SK-N-SH (cell line): ENCODE data around the gene AFAP1. TPM values are rescaled to one million over a fixed set of nuclear protein-coding genes. Genes with fewer than 3 reads are reported as not detected.
A peak's percentile ranks its signal among the peaks of the same experiment; 100 is the strongest.

Source experiments
- CTCF ChIA-PET: fragments of 300-600, 350-600 bp; formaldehyde crosslinking; extraction: SDS; loops from one replicate; lab custom pipeline; 2021; lab: Yijun Ruan, JAX
- POLR2A ChIA-PET: fragments of 350-600 bp; sonication (Branson Sonifier 250); formaldehyde crosslinking; extraction: SDS; loops from one replicate; lab custom pipeline; 2020; ENCODE audit warnings: antibody characterized with exemption, inconsistent platforms; lab: Yijun Ruan, JAX
- DNase-seq: peaks from one replicate; pipeline ENCODE4 v3.0.0; 2012
- H2AFZ ChIP-seq: fragments of 200-600 bp; sonication (generic); 2 replicates; pipeline ENCODE4 v1.8.1; 2016; ENCODE audit warnings: antibody characterized with exemption, mild to moderate bottlenecking, low read depth
- H3F3A ChIP-seq: fragments of 200-600 bp; sonication (generic); replicated peaks from 2 replicates; pipeline ENCODE3; 2016; ENCODE audit warnings: antibody characterized with exemption, mild to moderate bottlenecking; ENCODE audit not compliant: insufficient read depth
- H3K27ac ChIP-seq, 2 experiments: fragments of 200-500 bp in 1 of 2; fragments of 200-600 bp in 1 of 2; sonication (Bioruptor generic) in 1 of 2; sonication (generic), shearing (Covaris generic) in 1 of 2; 2 replicates each; pipeline versions ENCODE4 v1.5.1 to v1.6.1; 2014 to 2016; ENCODE audit warnings: low read depth in 2 of 2, inconsistent platforms in 1 of 2, low read length in 1 of 2, mild to moderate bottlenecking in 1 of 2, mixed read lengths in 1 of 2
- H3K27me3 ChIP-seq: fragments of 200-600 bp; sonication (generic), shearing (Covaris generic); 2 replicates; pipeline ENCODE4 v1.6.1; 2016; ENCODE audit warnings: mixed run types; ENCODE audit not compliant: insufficient read depth
- H3K36me3 ChIP-seq, 2 experiments: fragments of 200-500 bp in 1 of 2; fragments of 200-600 bp in 1 of 2; sonication (Bioruptor generic) in 1 of 2; sonication (generic) in 1 of 2; replicated peaks in 1 of 2; 2 replicates each; pipeline versions ENCODE3 to v1.5.1; 2014 to 2016; ENCODE audit warnings: low read length in 1 of 2, mild to moderate bottlenecking in 1 of 2; ENCODE audit not compliant: insufficient read depth in 2 of 2, control insufficient read depth in 1 of 2
- H3K4me1 ChIP-seq, 2 experiments: fragments of 200-500 bp in 1 of 2; fragments of 200-600 bp in 1 of 2; sonication (Bioruptor generic) in 1 of 2; sonication (generic), shearing (Covaris generic) in 1 of 2; 2 replicates each; pipeline versions ENCODE4 v1.5.1 to v1.6.1; 2014 to 2016; ENCODE audit warnings: low read depth in 1 of 2, low read length in 1 of 2, mixed run types in 1 of 2; ENCODE audit not compliant: insufficient read depth in 2 of 2, control insufficient read depth in 1 of 2
- H3K4me2 ChIP-seq: fragments of 200-600 bp; sonication (generic), shearing (Covaris generic); 2 replicates; pipeline ENCODE4 v1.6.1; 2017; ENCODE audit warnings: mixed run types
- H3K4me3 ChIP-seq, 2 experiments: fragments of 200-500 bp in 1 of 2; fragments of 200-600 bp in 1 of 2; sonication (Bioruptor generic) in 1 of 2; sonication (generic), shearing (Covaris generic) in 1 of 2; 2 replicates each; pipeline versions ENCODE4 v1.5.1 to v1.8.1; 2014 to 2016; ENCODE audit warnings: low read depth in 2 of 2, inconsistent platforms in 1 of 2, low read length in 1 of 2, mild to moderate bottlenecking in 1 of 2, mixed read lengths in 1 of 2, moderate library complexity in 1 of 2
- H3K79me2 ChIP-seq: fragments of 200-600 bp; sonication (generic); 2 replicates; pipeline ENCODE4 v1.8.1; 2017; ENCODE audit warnings: mild to moderate bottlenecking; ENCODE audit not compliant: insufficient read depth
- H3K9ac ChIP-seq: fragments of 200-600 bp; sonication (generic); 2 replicates; pipeline ENCODE4 v1.6.1; 2017; ENCODE audit warnings: mixed run types
- H3K9me2 ChIP-seq: fragments of 200-600 bp; sonication (generic); 2 replicates; pipeline ENCODE4 v1.6.1; 2017; ENCODE audit warnings: mixed run types
- H3K9me3 ChIP-seq: fragments of 200-600 bp; sonication (generic); 2 replicates; pipeline ENCODE4 v1.6.1; 2017; ENCODE audit warnings: mixed run types, mild to moderate bottlenecking, moderate library complexity
- H4K20me1 ChIP-seq: fragments of 200-600 bp; sonication (generic); 2 replicates; pipeline ENCODE4 v1.6.1; 2017; ENCODE audit warnings: mild to moderate bottlenecking, mixed run types; ENCODE audit not compliant: insufficient read depth
- ELF1 ChIP-seq: IDR thresholded peaks from 2 replicates; pipeline ENCODE4 v1.4.0; 2012
- EZH2phosphoT487 ChIP-seq: fragments of 200-600 bp; sonication (generic); IDR thresholded peaks from 2 replicates; pipeline ENCODE4 v1.6.1; 2017; ENCODE audit warnings: low read depth, mixed run types, mild to moderate bottlenecking, antibody characterized with exemption, moderate library complexity, borderline replicate concordance
- FOXJ3 ChIP-seq: sonication (generic); formaldehyde crosslinking; IDR thresholded peaks from 2 replicates; pipeline ENCODE4 v1.5.1; 2020; ENCODE audit warnings: mild to moderate bottlenecking, missing genetic modification reagents
- GABPA ChIP-seq: IDR thresholded peaks from 2 replicates; pipeline ENCODE4 v1.4.0; 2012; ENCODE audit warnings: low read depth, mild to moderate bottlenecking
- NRF1 ChIP-seq: IDR thresholded peaks from 2 replicates; pipeline ENCODE4 v1.6.1; 2012; ENCODE audit warnings: low read depth, mild to moderate bottlenecking, low read length
- RAD21 ChIP-seq: IDR thresholded peaks from 2 replicates; pipeline ENCODE4 v1.6.1; 2012; ENCODE audit warnings: mild to moderate bottlenecking, low read length
- RXRA ChIP-seq: IDR thresholded peaks from 2 replicates; pipeline ENCODE4 v1.4.0; 2012; ENCODE audit warnings: low read depth, mild to moderate bottlenecking, borderline replicate concordance
- SMC3 ChIP-seq: IDR thresholded peaks from 2 replicates; pipeline ENCODE4 v1.6.1; 2012; ENCODE audit warnings: low read depth, low read length, improper control_type of control experiment
- TAF1 ChIP-seq: IDR thresholded peaks from 2 replicates; pipeline ENCODE4 v1.6.1; 2012; ENCODE audit warnings: low read depth, mild to moderate bottlenecking, low read length, moderate library complexity, borderline replicate concordance
- YY1 ChIP-seq: IDR thresholded peaks from 2 replicates; pipeline ENCODE4 v1.4.0; 2012; ENCODE audit warnings: low read depth, mild to moderate bottlenecking
- WGBS: methylation state at CpG from one replicate; pipeline ENCODE4 v1.1.6; 2017; ENCODE audit warnings: low lambda C conversion rate; 5-methylcytosine and 5-hydroxymethylcytosine counted together
- polyA plus RNA-seq, 3 experiments: library from polyadenylated mRNA; depleted of rRNA; stranded (reverse); fragments of >200 nt; gene quantifications; 2 replicates each; pipeline ENCODE4 v1.2.3, GENCODE V29; 2012
- TF ChIP-seq, protein P1 (sequence below): fragments of 150-350 bp; IDR thresholded peaks from 2 replicates; pipeline ENCODE4 v1.6.1; 2016; ENCODE audit warnings: mild to moderate bottlenecking, low read depth, low read length
- TF ChIP-seq, protein P2 (sequence below): fragments of 150-350 bp; IDR thresholded peaks from 2 replicates; pipeline ENCODE4 v1.6.1; 2017; ENCODE audit warnings: antibody characterized with exemption, low read length, low read depth, borderline replicate concordance
- TF ChIP-seq, protein P3 (sequence below): IDR thresholded peaks from 2 replicates; pipeline ENCODE4 v1.4.0; 2012; ENCODE audit warnings: low read depth
- TF ChIP-seq, protein P4 (sequence below): IDR thresholded peaks from 2 replicates; pipeline ENCODE4 v1.4.0; 2012; ENCODE audit warnings: low read depth, borderline replicate concordance
- TF ChIP-seq, protein P5 (sequence below): IDR thresholded peaks from 2 replicates; pipeline ENCODE4 v1.4.0; 2012; ENCODE audit warnings: low read depth, borderline replicate concordance

The AFAP1 gene
- polyA plus RNA-seq, 1 of the 3 experiments (the other 2 are of a cell fraction), result 67.9 TPM

DNA sequence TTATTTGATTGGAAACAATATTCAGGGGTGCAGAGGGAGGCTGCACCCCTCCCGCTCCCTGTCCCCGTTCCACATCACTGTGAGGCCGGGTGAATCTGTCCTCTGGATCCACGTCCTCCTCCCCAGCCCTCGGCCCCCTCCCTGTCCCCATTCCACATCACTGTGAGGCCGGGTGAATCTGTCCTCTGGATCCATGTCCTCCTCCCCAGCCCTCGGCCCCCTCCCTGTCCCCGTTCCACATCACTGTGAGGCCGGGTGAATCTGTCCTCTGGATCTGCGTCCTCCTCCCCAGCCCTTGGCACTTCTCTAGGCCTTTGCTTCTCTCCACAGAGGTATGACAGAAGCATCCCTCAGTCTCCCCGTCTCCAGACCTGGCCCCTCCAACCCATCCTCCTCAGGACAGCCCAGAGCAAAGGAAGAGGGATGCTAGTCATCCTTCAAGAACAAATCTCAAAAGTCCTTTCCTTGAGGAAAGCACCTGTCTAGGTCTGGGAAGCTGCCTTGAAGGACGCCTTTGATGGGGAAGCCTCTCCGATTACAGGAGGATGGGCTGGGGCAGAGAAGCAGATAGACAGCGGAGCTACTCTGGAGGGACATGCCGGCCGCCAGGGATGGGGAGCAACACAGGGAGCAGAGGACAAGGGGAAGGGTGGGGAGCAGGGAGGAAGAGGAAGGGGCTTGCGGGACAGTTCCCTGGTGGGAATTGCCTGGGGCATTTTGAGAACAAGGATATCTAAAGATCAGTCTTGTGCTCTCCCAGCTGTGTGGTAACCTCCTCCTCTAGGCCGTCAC is 10.8 kb upstream of the AFAP1 start:
- no peaks in the 10 kb centered on the region for H3K9me3 ChIP-seq
- DNase-seq, result no peak
- H4K20me1 ChIP-seq, result no peaks in the 10 kb centered on the region
- no peaks in the 10 kb centered on the region for H3K9me2 ChIP-seq
- WGBS, result 89% methylated on average over 17 of the region's 18 CpGs
- H3K9ac ChIP-seq, result no peak overlapping the region
- TF ChIP-seq TAF1 (no peak), GABPA (no peak), RXRA (no peak), EZH2phosphoT487 (no peak), NRF1 (no peak), YY1 (no peak)
- TF ChIP-seq, protein P1, sequence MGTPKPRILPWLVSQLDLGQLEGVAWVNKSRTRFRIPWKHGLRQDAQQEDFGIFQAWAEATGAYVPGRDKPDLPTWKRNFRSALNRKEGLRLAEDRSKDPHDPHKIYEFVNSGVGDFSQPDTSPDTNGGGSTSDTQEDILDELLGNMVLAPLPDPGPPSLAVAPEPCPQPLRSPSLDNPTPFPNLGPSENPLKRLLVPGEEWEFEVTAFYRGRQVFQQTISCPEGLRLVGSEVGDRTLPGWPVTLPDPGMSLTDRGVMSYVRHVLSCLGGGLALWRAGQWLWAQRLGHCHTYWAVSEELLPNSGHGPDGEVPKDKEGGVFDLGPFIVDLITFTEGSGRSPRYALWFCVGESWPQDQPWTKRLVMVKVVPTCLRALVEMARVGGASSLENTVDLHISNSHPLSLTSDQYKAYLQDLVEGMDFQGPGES, result no peak
- H3K36me3 ChIP-seq, result no peaks in the 10 kb centered on the region
- H3K27ac ChIP-seq, result no peak overlapping the region; a peak in 1 of 4 replicates
- no peaks in the 10 kb centered on the region for H3K27me3 ChIP-seq
- H3K4me2 ChIP-seq, result no peak overlapping the region
- H3K4me1 ChIP-seq, result peaks cover 0 to 24% of the 10 kb centered on the region in 2 experiments; a peak in 2 of 4 replicates
- CTCF ChIA-PET, result interaction anchor here (0.6 to 3.9 kb wide), 4 partner anchors 19 to 145 kb away, joined by 3 to 15 read pairs (median 4); no protein-coding TSS in a partner anchor
- H3F3A ChIP-seq, result peaks cover 4% of the 10 kb centered on the region
- H2AFZ ChIP-seq, result no peak overlapping the region
- POLR2A ChIA-PET, result no interaction called here
- no peak overlapping the region for H3K4me3 ChIP-seq
- H3K79me2 ChIP-seq, result no peaks in the 10 kb centered on the region

DNA sequence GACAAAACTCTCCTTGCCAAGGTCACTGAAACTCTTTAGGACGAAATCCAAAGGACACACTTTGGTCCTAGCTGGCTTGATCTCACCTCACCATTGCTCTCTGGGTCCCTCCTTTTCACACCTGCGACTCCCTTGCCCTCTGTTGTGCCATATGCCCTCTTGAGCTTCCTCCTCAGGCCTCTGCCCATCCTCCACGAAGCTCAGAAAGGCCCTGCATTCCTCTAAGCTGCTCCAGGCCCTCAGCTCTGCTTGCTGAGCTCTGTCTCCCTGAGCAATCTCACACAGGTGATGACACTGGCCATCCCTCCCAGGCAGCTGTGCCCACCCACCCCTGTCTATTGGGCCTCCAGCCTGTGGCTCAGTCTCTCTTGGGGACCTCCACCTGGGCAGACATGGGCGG is 10.1 kb upstream of the AFAP1 start:
- no peaks in the 10 kb centered on the region for H3K9me2 ChIP-seq
- H3K27ac ChIP-seq, result peak overlapping the region in 1 of 2 experiments; percentile 82; a peak in 2 of 4 replicates
- peak overlapping the region; percentile 37; the same call in 1 of the 2 replicates for H3K4me2 ChIP-seq
- peaks cover 0 to 24% of the 10 kb centered on the region in 2 experiments; a peak in 2 of 4 replicates for H3K4me1 ChIP-seq
- no peak overlapping the region for H3K9ac ChIP-seq
- no peaks in the 10 kb centered on the region for H3K36me3 ChIP-seq
- H3K4me3 ChIP-seq, result no peak overlapping the region
- TF ChIP-seq, protein P2, sequence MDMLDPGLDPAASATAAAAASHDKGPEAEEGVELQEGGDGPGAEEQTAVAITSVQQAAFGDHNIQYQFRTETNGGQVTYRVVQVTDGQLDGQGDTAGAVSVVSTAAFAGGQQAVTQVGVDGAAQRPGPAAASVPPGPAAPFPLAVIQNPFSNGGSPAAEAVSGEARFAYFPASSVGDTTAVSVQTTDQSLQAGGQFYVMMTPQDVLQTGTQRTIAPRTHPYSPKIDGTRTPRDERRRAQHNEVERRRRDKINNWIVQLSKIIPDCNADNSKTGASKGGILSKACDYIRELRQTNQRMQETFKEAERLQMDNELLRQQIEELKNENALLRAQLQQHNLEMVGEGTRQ, result no peak
- TF ChIP-seq, protein P3, sequence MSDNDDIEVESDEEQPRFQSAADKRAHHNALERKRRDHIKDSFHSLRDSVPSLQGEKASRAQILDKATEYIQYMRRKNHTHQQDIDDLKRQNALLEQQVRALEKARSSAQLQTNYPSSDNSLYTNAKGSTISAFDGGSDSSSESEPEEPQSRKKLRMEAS, result no peak
- no peak for TF ChIP-seq ELF1
- no peak for TF ChIP-seq SMC3
- no peak for TF ChIP-seq EZH2phosphoT487
- TF ChIP-seq, protein P4, sequence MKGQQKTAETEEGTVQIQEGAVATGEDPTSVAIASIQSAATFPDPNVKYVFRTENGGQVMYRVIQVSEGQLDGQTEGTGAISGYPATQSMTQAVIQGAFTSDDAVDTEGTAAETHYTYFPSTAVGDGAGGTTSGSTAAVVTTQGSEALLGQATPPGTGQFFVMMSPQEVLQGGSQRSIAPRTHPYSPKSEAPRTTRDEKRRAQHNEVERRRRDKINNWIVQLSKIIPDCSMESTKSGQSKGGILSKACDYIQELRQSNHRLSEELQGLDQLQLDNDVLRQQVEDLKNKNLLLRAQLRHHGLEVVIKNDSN, result no peak
- TF ChIP-seq, protein P5, sequence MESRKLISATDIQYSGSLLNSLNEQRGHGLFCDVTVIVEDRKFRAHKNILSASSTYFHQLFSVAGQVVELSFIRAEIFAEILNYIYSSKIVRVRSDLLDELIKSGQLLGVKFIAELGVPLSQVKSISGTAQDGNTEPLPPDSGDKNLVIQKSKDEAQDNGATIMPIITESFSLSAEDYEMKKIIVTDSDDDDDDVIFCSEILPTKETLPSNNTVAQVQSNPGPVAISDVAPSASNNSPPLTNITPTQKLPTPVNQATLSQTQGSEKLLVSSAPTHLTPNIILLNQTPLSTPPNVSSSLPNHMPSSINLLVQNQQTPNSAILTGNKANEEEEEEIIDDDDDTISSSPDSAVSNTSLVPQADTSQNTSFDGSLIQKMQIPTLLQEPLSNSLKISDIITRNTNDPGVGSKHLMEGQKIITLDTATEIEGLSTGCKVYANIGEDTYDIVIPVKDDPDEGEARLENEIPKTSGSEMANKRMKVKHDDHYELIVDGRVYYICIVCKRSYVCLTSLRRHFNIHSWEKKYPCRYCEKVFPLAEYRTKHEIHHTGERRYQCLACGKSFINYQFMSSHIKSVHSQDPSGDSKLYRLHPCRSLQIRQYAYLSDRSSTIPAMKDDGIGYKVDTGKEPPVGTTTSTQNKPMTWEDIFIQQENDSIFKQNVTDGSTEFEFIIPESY, result no peak
- no peak for TF ChIP-seq FOXJ3 (CRISPR knock-in tag)
- TF ChIP-seq RAD21, result no peak
- no peaks in the 10 kb centered on the region for H3K27me3 ChIP-seq
- ChIA-PET CTCF (interaction anchor here (1.0 to 3.9 kb wide), 4 partner anchors 38 to 148 kb away, joined by 3 to 15 read pairs (median 6); no protein-coding TSS in a partner anchor), POLR2A (interaction anchor here (2.1 kb wide), 1 partner anchor 10 kb away, joined by 12 read pairs; the partner anchor contains the start of gene AFAP1)
- no peaks in the 10 kb centered on the region for H3K79me2 ChIP-seq
- H3F3A ChIP-seq, result peaks cover 4% of the 10 kb centered on the region
- H4K20me1 ChIP-seq, result no peaks in the 10 kb centered on the region
- WGBS, result 66% methylated on average over 4 of the region's 4 CpGs
- no peak for DNase-seq
- H3K9me3 ChIP-seq, result no peaks in the 10 kb centered on the region
- H2AFZ ChIP-seq, result no peak overlapping the region
